Thyroid gland (tissue), 4 donors: ENCODE results near the gene REXO2.

Source experiments
- POLR2A ChIP-seq, 2 donors: fragments of 450-650 bp; IDR thresholded peaks; one replicate each; pipeline ENCODE4 v1.6.1; 2017; ENCODE audit warnings: antibody characterized with exemption in 2 of 2, mild to moderate bottlenecking in 2 of 2, moderate library complexity in 1 of 2
- TF ChIP-seq, protein P1 (sequence below), 6 experiments: fragments of 200-600 bp in 3 of 6; fragments of 450-650 bp in 3 of 6; sonication (generic) in 3 of 6; IDR thresholded peaks; one replicate each; pipeline ENCODE4 v1.5.1; 2016 to 2019; ENCODE audit warnings: antibody characterized with exemption in 6 of 6, mild to moderate bottlenecking in 2 of 6, inconsistent platforms in 1 of 6, moderate library complexity in 1 of 6

DNA sequence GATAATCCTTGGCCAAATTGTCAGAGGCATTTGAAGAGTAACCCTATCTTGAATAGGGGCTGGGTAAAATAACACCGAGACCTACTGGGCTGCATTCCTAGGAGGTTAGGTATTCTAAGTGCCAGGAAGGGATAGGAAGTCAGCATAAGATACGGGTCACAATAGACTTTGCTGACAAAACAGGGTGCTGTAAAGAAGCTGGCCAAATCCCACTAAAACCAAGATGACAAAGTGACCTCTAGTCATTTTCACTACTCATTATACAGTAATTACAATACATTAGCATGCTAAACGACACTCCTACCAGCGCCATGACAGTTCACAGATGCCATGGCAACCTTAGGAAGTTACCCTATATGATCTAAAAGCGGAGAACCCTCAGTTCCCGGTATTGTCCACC lies 964 bp upstream of the REXO2 start:
- TF ChIP-seq, protein P1, sequence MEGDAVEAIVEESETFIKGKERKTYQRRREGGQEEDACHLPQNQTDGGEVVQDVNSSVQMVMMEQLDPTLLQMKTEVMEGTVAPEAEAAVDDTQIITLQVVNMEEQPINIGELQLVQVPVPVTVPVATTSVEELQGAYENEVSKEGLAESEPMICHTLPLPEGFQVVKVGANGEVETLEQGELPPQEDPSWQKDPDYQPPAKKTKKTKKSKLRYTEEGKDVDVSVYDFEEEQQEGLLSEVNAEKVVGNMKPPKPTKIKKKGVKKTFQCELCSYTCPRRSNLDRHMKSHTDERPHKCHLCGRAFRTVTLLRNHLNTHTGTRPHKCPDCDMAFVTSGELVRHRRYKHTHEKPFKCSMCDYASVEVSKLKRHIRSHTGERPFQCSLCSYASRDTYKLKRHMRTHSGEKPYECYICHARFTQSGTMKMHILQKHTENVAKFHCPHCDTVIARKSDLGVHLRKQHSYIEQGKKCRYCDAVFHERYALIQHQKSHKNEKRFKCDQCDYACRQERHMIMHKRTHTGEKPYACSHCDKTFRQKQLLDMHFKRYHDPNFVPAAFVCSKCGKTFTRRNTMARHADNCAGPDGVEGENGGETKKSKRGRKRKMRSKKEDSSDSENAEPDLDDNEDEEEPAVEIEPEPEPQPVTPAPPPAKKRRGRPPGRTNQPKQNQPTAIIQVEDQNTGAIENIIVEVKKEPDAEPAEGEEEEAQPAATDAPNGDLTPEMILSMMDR (IDR thresholded peaks at IDR 0.05) = no peak
- no peak for TF ChIP-seq POLR2A (IDR thresholded peaks at IDR 0.05)
